GM12892 (cell line): ENCODE data around the gene EARS2.

Source experiments
- POLR2A ChIP-seq: IDR thresholded peaks from 2 replicates; pipeline ENCODE4 v1.6.1; 2011; ENCODE audit warnings: low read depth, low read length, control low read depth
- TAF1 ChIP-seq: IDR thresholded peaks from 2 replicates; pipeline ENCODE4 v1.6.1; 2011; ENCODE audit warnings: low read depth, mild to moderate bottlenecking, control low read depth, low read length, borderline replicate concordance

DNA sequence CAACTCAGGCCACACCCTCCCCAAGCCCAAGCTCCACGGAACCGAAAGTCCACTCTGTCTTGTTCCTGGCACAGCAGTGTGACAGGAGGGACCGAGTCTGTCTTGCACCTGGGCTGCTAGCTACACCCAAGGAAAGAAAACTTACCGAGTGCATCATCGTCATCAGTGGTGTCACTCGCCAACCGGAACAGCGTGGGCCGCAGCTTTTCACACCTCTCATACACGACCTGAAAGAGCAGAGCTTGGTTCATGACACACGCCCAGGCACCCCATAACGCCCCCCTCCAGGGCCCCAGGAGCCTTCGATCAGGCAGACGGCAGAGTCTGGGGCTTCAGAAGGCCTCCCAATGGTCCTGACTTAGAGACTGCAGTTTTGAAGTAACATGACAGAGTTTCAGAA is 74.4 kb downstream of the EARS2 start:
- TF ChIP-seq POLR2A: no peak
- TF ChIP-seq TAF1: no peak
